HepG2 (cell line): Measurements from ENCODE around the gene DYSF. TPM values are rescaled to one million over a fixed set of nuclear protein-coding genes. Genes with fewer than 3 reads are reported as not detected.

ENCODE experiments used
- ATAC-seq: fragments of 200-7000 bp; cut with Tn5 transposase; 3 replicates; pipeline ENCODE4 v1.9.1; 2020; ENCODE audit warnings: mild to moderate bottlenecking, moderate library complexity
- BruUV-seq: library from RNA; stranded (reverse); fragments of 400-500 nt; replicated peaks from 2 replicates; lab custom pipeline; 2021; lab: Mats Ljungman, UMichigan
- CTCF ChIA-PET: fragments of 300-600 bp; formaldehyde crosslinking; extraction: SDS; loops from one replicate; lab custom pipeline; 2021; ENCODE audit warnings: low total read pairs, inconsistent platforms, low intra/inter-chr PET ratio; lab: Yijun Ruan, JAX
- POLR2A ChIA-PET: fragments of 350-600 bp; sonication (Branson Sonifier 250); formaldehyde crosslinking; loops from one replicate; lab custom pipeline; 2020; ENCODE audit warnings: antibody characterized with exemption, inconsistent platforms; lab: Yijun Ruan, JAX
- DNase-seq: peaks from one replicate; pipeline ENCODE4 v3.0.0-alpha.2; 2015; ENCODE audit warnings: low spot score
- FAIRE-seq: peaks from 3 replicates; lab custom pipeline; 2011; peaks lifted over from hg19 to GRCh38; lab: Jason Lieb, UNC
- H2AFZ ChIP-seq: one replicate; pipeline ENCODE4 v1.6.1; 2011; ENCODE audit warnings: low read length, inconsistent platforms
- H3K27ac ChIP-seq: fragments of 300-600 bp; 3 replicates; pipeline ENCODE4 v1.8.0; 2011; ENCODE audit warnings: mixed run types, mild to moderate bottlenecking, mixed read lengths, low read length, inconsistent platforms; ENCODE audit not compliant: insufficient read depth; ENCODE audit errors: extremely low read length
- H3K27me3 ChIP-seq, 2 experiments: fragments of 200-600 bp in 1 of 2; 2 replicates in 1 of 2; 3 replicates in 1 of 2; pipeline versions ENCODE4 v1.6.0 to v1.8.0; 2011; ENCODE audit warnings: low read length in 2 of 2, mild to moderate bottlenecking in 2 of 2, moderate library complexity in 2 of 2, inconsistent platforms in 1 of 2; ENCODE audit not compliant: insufficient read depth in 2 of 2, control insufficient read depth in 1 of 2
- H3K36me3 ChIP-seq, 2 experiments: fragments of 200-600 bp in 1 of 2; replicated peaks in 1 of 2; 2 replicates in 1 of 2; 3 replicates in 1 of 2; pipeline versions ENCODE4 v1.5.1 to v1.8.0; 2011; ENCODE audit warnings: low read length in 2 of 2, inconsistent platforms in 1 of 2; ENCODE audit not compliant: insufficient read depth in 2 of 2, control insufficient read depth in 1 of 2
- H3K4me1 ChIP-seq: 2 replicates; pipeline ENCODE4 v1.5.1; 2012; ENCODE audit warnings: low read length, inconsistent platforms; ENCODE audit not compliant: insufficient read depth
- H3K4me2 ChIP-seq: 2 replicates; pipeline ENCODE4 v1.6.0; 2011; ENCODE audit warnings: low read depth, low read length, inconsistent platforms
- H3K4me3 ChIP-seq, 3 experiments: fragments of 200-600 bp in 1 of 3; sonication (generic), shearing (Covaris generic) in 1 of 3; replicated peaks in 1 of 3; 2 replicates each; pipeline ENCODE4 v1.5.1; 2011 to 2016; ENCODE audit warnings: low read length in 3 of 3, inconsistent platforms in 2 of 3, low read depth in 2 of 3, mild to moderate bottlenecking in 2 of 3, control low read depth in 1 of 3, mixed read lengths in 1 of 3; ENCODE audit not compliant: insufficient read depth in 1 of 3
- H3K79me2 ChIP-seq: one replicate; pipeline ENCODE4 v1.6.1; 2011; ENCODE audit warnings: low read length, inconsistent platforms; ENCODE audit not compliant: insufficient read depth
- H3K9ac ChIP-seq: 2 replicates; pipeline ENCODE4 v1.6.0; 2011; ENCODE audit warnings: mild to moderate bottlenecking, low read depth, low read length, inconsistent platforms; ENCODE audit not compliant: insufficient read depth
- H3K9me3 ChIP-seq: 2 replicates; pipeline ENCODE4 v1.5.1; 2012; ENCODE audit warnings: mild to moderate bottlenecking, low read length
- H4K20me1 ChIP-seq: 2 replicates; pipeline ENCODE4 v1.6.0; 2011; ENCODE audit warnings: inconsistent platforms, mild to moderate bottlenecking, low read length, moderate library complexity; ENCODE audit not compliant: insufficient read depth
- ISX ChIP-seq: sonication (generic); formaldehyde crosslinking; conservative IDR thresholded peaks from 2 replicates; pipeline ENCODE4 v1.5.0; 2020; ENCODE audit warnings: missing genetic modification reagents
- MAFG ChIP-seq: sonication (generic); formaldehyde crosslinking; IDR thresholded peaks from 2 replicates; pipeline ENCODE4 v1.5.1; 2020; ENCODE audit warnings: mild to moderate bottlenecking, missing genetic modification reagents
- NCOA1 ChIP-seq: sonication (generic); formaldehyde crosslinking; IDR thresholded peaks from 2 replicates; pipeline ENCODE4 v1.9.0; 2021; ENCODE audit warnings: missing genetic modification reagents
- SOX13 ChIP-seq, 3 experiments: fragments of 450-650 bp in 1 of 3; sonication (generic) in 1 of 3; formaldehyde crosslinking in 1 of 3; IDR thresholded peaks in 2 of 3; conservative IDR thresholded peaks in 1 of 3; 2 replicates each; pipeline versions ENCODE4 v1.5.0 to v1.6.1; 2016 to 2020; ENCODE audit warnings: antibody characterized with exemption in 1 of 3, mild to moderate bottlenecking in 1 of 3, missing compliant biosample characterization in 1 of 3, missing genetic modification reagents in 1 of 3, moderate library complexity in 1 of 3
- STAG1 ChIP-seq: sonication (generic); formaldehyde crosslinking; IDR thresholded peaks from 2 replicates; pipeline ENCODE4 v1.4.0; 2020; ENCODE audit warnings: missing genetic modification reagents
- STAT5B ChIP-seq: sonication (generic); formaldehyde crosslinking; IDR thresholded peaks from 2 replicates; pipeline ENCODE4 v1.4.0; 2020; ENCODE audit warnings: missing genetic modification reagents
- TCF7L2 ChIP-seq: IDR thresholded peaks from 2 replicates; pipeline ENCODE4 v1.6.1; 2011; ENCODE audit warnings: mild to moderate bottlenecking, low read depth, low read length, moderate library complexity
- TRIM24 ChIP-seq: sonication (generic); formaldehyde crosslinking; IDR thresholded peaks from 2 replicates; pipeline ENCODE4 v1.8.0; 2022; ENCODE audit warnings: mild to moderate bottlenecking, missing genetic modification reagents
- ZFP37 ChIP-seq: sonication (generic); formaldehyde crosslinking; IDR thresholded peaks from 2 replicates; pipeline ENCODE4 v1.4.0; 2020; ENCODE audit warnings: missing genetic modification reagents, borderline replicate concordance
- ZFP90 ChIP-seq: sonication (generic); formaldehyde crosslinking; IDR thresholded peaks from 2 replicates; pipeline ENCODE4 v1.8.0; 2022; ENCODE audit warnings: missing genetic modification reagents, mild to moderate bottlenecking, inconsistent platforms, borderline replicate concordance
- ZFY ChIP-seq: sonication (generic); formaldehyde crosslinking; IDR thresholded peaks from 2 replicates; pipeline ENCODE4 v1.4.0; 2020; ENCODE audit warnings: missing genetic modification reagents
- ZNF180 ChIP-seq: sonication (generic); formaldehyde crosslinking; IDR thresholded peaks from 2 replicates; pipeline ENCODE4 v1.4.0; 2020; ENCODE audit warnings: low read depth, missing genetic modification reagents, borderline replicate concordance
- ZNF24 ChIP-seq: fragments of 450-650 bp; IDR thresholded peaks from 2 replicates; pipeline ENCODE4 v1.6.1; 2017; ENCODE audit warnings: antibody characterized with exemption, mild to moderate bottlenecking
- WGBS: methylation state at CpG from one replicate; pipeline ENCODE4 v1.1.6; 2017; ENCODE audit warnings: low lambda C conversion rate; 5-methylcytosine and 5-hydroxymethylcytosine counted together
- in situ Hi-C: cut with HindIII; loops from 2 replicates; pipeline ENCODE4 v1.10.0; 2017; ENCODE audit warnings: low pct_unique_long_range_greater_than_20kb; ENCODE audit not compliant: extremely low pct_ligation_motif_present
- intact Hi-C: fragments of 100-400 bp; cut with micrococcal nuclease; formaldehyde crosslinking; loops from one replicate; pipeline ENCODE4 v1.10.0; 2022; ENCODE audit not compliant: unreplicated experiment
- polyA plus RNA-seq, 8 experiments: library from polyadenylated mRNA; depleted of rRNA in 3 of 8; stranded (reverse) in 7 of 8; unstranded in 1 of 8; fragments of >200 nt; fragmentation: Illumina TruSeq in 4 of 8; extraction: Trizol in 4 of 8; gene quantifications; 2 replicates each; pipeline versions ENCODE4 v1.2.1 to v1.2.3, GENCODE V29; 2011 to 2016; ENCODE audit warnings: low read depth in 4 of 8, missing spikeins in 1 of 8, mixed read lengths in 1 of 8; ENCODE audit not compliant: insufficient read depth in 1 of 8
- total RNA-seq, 5 experiments: library from RNA; depleted of rRNA; stranded (reverse); fragments of >200 nt; fragmentation: Illumina TruSeq; extraction: Trizol; gene quantifications; 2 replicates each; pipeline ENCODE4 v1.2.3, GENCODE V29; 2016; ENCODE audit warnings: low read depth in 1 of 5
- TF ChIP-seq, protein P1 (sequence below): IDR thresholded peaks from 2 replicates; pipeline ENCODE4 v1.6.1; 2016; ENCODE audit warnings: low read depth, control low read depth

The DYSF gene
- total and polyA plus RNA-seq, 2 of the 13 experiments (the other 11 are each of a cell fraction or from before 2014, with no cell fraction given), result 0.15 to 2.4 TPM

DNA sequence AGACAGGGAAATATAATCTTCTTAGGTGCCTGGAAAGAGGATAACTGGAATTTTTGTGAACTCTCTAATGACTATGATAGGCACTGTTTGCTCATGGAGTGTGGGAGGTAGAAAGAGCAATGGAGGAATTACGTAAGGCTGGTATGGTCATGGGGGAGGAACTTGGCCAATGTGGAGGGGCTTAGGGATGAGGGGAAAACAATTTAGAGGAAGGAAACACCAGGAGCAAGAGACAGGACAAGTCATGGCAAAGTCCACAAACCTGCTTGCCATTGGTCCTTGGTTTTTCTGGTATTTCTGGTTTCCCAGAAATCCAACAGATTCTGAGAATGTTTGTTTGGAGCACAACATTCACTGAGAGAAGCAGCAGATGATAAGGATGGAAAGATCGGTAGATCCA is 274.2 kb downstream of the DYSF start:
- FAIRE-seq (no peak), DNase-seq (no peak), ATAC-seq (no peak)
- intact Hi-C loops (no loop called here), in situ Hi-C loops (no loop called here)
- no peak overlapping the region for H2AFZ ChIP-seq
- no peak overlapping the region for H3K4me3 ChIP-seq
- no peak for TF ChIP-seq ZNF24
- no peak for TF ChIP-seq ZFY (CRISPR knock-in tag)
- TF ChIP-seq ZNF180, result no peak
- no peak for TF ChIP-seq ZFP37 (CRISPR knock-in tag)
- no peak for TF ChIP-seq STAG1 (CRISPR knock-in tag)
- TF ChIP-seq TRIM24 (CRISPR knock-in tag), result no peak
- TF ChIP-seq NCOA1, result no peak
- TF ChIP-seq MAFG (CRISPR knock-in tag), result no peak
- no peaks in the 10 kb centered on the region for H3K4me1 ChIP-seq
- ChIA-PET CTCF (no interaction called here), POLR2A (no interaction called here)
- no peak overlapping the region for H3K27ac ChIP-seq
- H3K9ac ChIP-seq, result no peak overlapping the region
- BruUV-seq, result no TSS peak
- no peaks in the 10 kb centered on the region for H3K36me3 ChIP-seq
- no peak overlapping the region for H3K4me2 ChIP-seq
- H4K20me1 ChIP-seq, result no peaks in the 10 kb centered on the region
- peaks cover 2 to 10% of the 10 kb centered on the region in 2 experiments; a peak in 2 of 5 replicates for H3K27me3 ChIP-seq
- peaks cover 12% of the 10 kb centered on the region for H3K9me3 ChIP-seq
- no peaks in the 10 kb centered on the region for H3K79me2 ChIP-seq
- WGBS, result 14% methylated on average over 2 of the region's 2 CpGs

DNA sequence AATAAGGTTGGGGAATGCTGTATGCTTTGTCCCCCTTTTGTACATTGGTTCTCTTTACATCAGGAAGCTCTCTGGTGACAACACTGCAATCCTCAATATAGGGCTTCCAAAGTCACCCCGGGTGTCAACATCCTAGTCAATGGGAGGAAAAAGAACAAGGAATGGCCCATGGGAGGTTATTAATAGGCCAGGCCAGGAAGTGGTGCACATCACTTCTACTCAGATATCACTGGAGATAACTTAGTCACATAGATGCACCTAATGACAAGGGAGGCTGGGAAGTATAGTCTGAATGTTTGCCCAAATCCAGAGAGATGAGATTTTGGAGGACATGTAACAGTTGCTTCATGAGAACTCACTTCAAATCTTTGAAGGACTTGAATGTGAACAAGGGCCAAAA is 274.7 kb downstream of the DYSF start:
- peaks cover 12% of the 10 kb centered on the region for H3K9me3 ChIP-seq
- no peak overlapping the region for H3K9ac ChIP-seq
- no TSS peak for BruUV-seq
- in situ Hi-C loops (no loop called here), intact Hi-C loops (no loop called here)
- H4K20me1 ChIP-seq, result no peaks in the 10 kb centered on the region
- no peak overlapping the region for H3K4me2 ChIP-seq
- DNase-seq (no peak), ATAC-seq (no peak), FAIRE-seq (no peak)
- no peaks in the 10 kb centered on the region for H3K79me2 ChIP-seq
- peaks cover 2 to 10% of the 10 kb centered on the region in 2 experiments; a peak in 2 of 5 replicates for H3K27me3 ChIP-seq
- H3K4me3 ChIP-seq, result no peak overlapping the region
- no peaks in the 10 kb centered on the region for H3K36me3 ChIP-seq
- 40% methylated on average over 1 of the region's 1 CpG for WGBS
- TF ChIP-seq SOX13 (IDR thresholded peaks at IDR 0.05), result no peak
- no peak for TF ChIP-seq SOX13 (CRISPR knock-in tag; conservative IDR thresholded peaks at IDR 0.05 in 1 of 2, IDR thresholded peaks at IDR 0.05 in 1 of 2)
- TF ChIP-seq ZFP90 (CRISPR knock-in tag), result no peak
- no peak for TF ChIP-seq STAT5B (CRISPR knock-in tag)
- TF ChIP-seq, protein P1, sequence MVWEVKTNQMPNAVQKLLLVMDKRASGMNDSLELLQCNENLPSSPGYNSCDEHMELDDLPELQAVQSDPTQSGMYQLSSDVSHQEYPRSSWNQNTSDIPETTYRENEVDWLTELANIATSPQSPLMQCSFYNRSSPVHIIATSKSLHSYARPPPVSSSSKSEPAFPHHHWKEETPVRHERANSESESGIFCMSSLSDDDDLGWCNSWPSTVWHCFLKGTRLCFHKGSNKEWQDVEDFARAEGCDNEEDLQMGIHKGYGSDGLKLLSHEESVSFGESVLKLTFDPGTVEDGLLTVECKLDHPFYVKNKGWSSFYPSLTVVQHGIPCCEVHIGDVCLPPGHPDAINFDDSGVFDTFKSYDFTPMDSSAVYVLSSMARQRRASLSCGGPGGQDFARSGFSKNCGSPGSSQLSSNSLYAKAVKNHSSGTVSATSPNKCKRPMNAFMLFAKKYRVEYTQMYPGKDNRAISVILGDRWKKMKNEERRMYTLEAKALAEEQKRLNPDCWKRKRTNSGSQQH (CRISPR knock-in tag), result no peak
- no peak for TF ChIP-seq TCF7L2
- no peak for TF ChIP-seq ISX (CRISPR knock-in tag)
- TF ChIP-seq, all 625 proteins: peak for 0
- H3K4me1 ChIP-seq, result no peaks in the 10 kb centered on the region
- ChIA-PET CTCF (no interaction called here), POLR2A (no interaction called here)
- no peak overlapping the region for H3K27ac ChIP-seq
- no peak overlapping the region for H2AFZ ChIP-seq
